ENCODE data around the gene LCN15. TPM values are rescaled to one million over a fixed set of nuclear protein-coding genes. Genes with fewer than 3 reads are reported as not detected.
"Not testable (repeated sequence)": the region's sequence is repeated elsewhere in the genome, so short reads cannot be mapped to it uniquely, and the experiment has no call there.

Gene LCN15
- total RNA-seq, 4 donors from 2014 or later, result not detected

- ATAC-seq, result no peak
- 91 to 94% methylated on average over 12 to 15 of the region's 22 CpGs for WGBS, 2 donors (ENCODE audit: low coverage in 1 of 2)
- no peak overlapping the region for H3K4me3 ChIP-seq
- H3K4me1 ChIP-seq, result peaks cover 0 to 48% (median 27%) of the 10 kb centered on the region in 3 donors
- TF ChIP-seq EP300 (IDR thresholded peaks at IDR 0.05) (no peak), POLR2AphosphoS5 (IDR thresholded peaks at IDR 0.05) (no peak), POLR2A (IDR thresholded peaks at IDR 0.05) (no peak), CTCF (IDR thresholded peaks at IDR 0.05) (no peak)
- no peaks in the 10 kb centered on the region for H3K9me3 ChIP-seq
- H3K27me3 ChIP-seq, result peaks cover 39% of the 10 kb centered on the region
- H3K36me3 ChIP-seq, result peaks cover 0 to 19% of the 10 kb centered on the region in 2 donors
- H3K27ac ChIP-seq, result no peak overlapping the region
Observed at GRCh38 chr9:136803551-136804508, 39.5 kb upstream of the LCN15 start.

- Histone ChIP-seq H3K4me1 (peaks cover 0 to 44% (median 27%) of the 10 kb centered on the region in 3 donors), H3K27me3 (peaks cover 46% of the 10 kb centered on the region), H3K36me3 (peaks cover 0 to 19% of the 10 kb centered on the region in 2 donors)
- not testable (repeated sequence) for H3K4me3 ChIP-seq, ATAC-seq, H3K27ac ChIP-seq, H3K9me3 ChIP-seq
- 80% methylated on average over 1 of the region's 9 CpGs; no CpG with 5 or more reads in 1 of the 2 donors for WGBS, 2 donors (ENCODE audit: low coverage in 1 of 2)
Observed at GRCh38 chr9:136803009-136803550, 38.8 kb upstream of the LCN15 start.

GRCh38 chr9:136802321-136802720 lies 38.0 kb upstream of the LCN15 start:
- WGBS, 2 donors (ENCODE audit: low coverage in 1 of 2), result 80% methylated on average over 2 of the region's 6 CpGs; no CpG with 5 or more reads in 1 of the 2 donors
- no peak for ATAC-seq
- no peaks in the 10 kb centered on the region for H3K9me3 ChIP-seq
- H3K36me3 ChIP-seq, result peaks cover 0 to 19% of the 10 kb centered on the region in 2 donors
- no peak overlapping the region for H3K4me3 ChIP-seq
- H3K27me3 ChIP-seq, result peaks cover 54% of the 10 kb centered on the region
- no peak for TF ChIP-seq POLR2AphosphoS5 (IDR thresholded peaks at IDR 0.05)
- TF ChIP-seq CTCF (IDR thresholded peaks at IDR 0.05), result no peak
- TF ChIP-seq POLR2A (IDR thresholded peaks at IDR 0.05), result no peak
- no peak for TF ChIP-seq EP300 (IDR thresholded peaks at IDR 0.05)
- H3K4me1 ChIP-seq, result peaks cover 0 to 44% (median 26%) of the 10 kb centered on the region in 3 donors
- no peak overlapping the region for H3K27ac ChIP-seq

GRCh38 chr9:136799854-136800657 lies 35.7 kb upstream of the LCN15 start:
- H3K4me1 ChIP-seq, result peaks cover 0 to 40% (median 16%) of the 10 kb centered on the region in 3 donors
- H3K36me3 ChIP-seq, result peaks cover 0 to 12% of the 10 kb centered on the region in 2 donors
- 0% methylated on average over 1 of the region's 63 CpGs; no CpG with 5 or more reads in 1 of the 2 donors for WGBS, 2 donors (ENCODE audit: low coverage in 1 of 2)
- peaks cover 68% of the 10 kb centered on the region for H3K27me3 ChIP-seq
- H3K27ac ChIP-seq, result no peak overlapping the region
- peak overlapping the region in 1 of 2 donors; percentile 42 for H3K4me3 ChIP-seq
- TF ChIP-seq CTCF (IDR thresholded peaks at IDR 0.05), result no peak
- no peak for TF ChIP-seq EP300 (IDR thresholded peaks at IDR 0.05)
- no peak for TF ChIP-seq POLR2A (IDR thresholded peaks at IDR 0.05)
- no peak for TF ChIP-seq POLR2AphosphoS5 (IDR thresholded peaks at IDR 0.05)
- H3K9me3 ChIP-seq, result no peaks in the 10 kb centered on the region
- peak; percentile 57 for ATAC-seq

Measured in gastroesophageal sphincter (tissue), 4 donors.